ENCODE data around the gene SORBS2.

Gene SORBS2

GRCh38 chr4:185634066-185634652 lies 177.8 kb downstream of the SORBS2 start:
- peak in 1 of 2 donors; percentile 26 for DNase-seq
- Histone ChIP-seq H2AK5ac (ENCODE audit: low read length) (no peak overlapping the region), H4K8ac (ENCODE audit: low read depth, low read length) (no peak overlapping the region), H3K18ac (ENCODE audit: low read length) (no peak overlapping the region), H4K91ac (ENCODE audit: low read depth, low read length) (no peak overlapping the region), H3K4ac (ENCODE audit: low read depth, low read length) (no peak overlapping the region), H3K36me3 (ENCODE audit: control insufficient read depth in 1 of 2, insufficient read depth in 2 of 2, low read length in 2 of 2) (no peaks in the 10 kb centered on the region), H2AFZ (ENCODE audit: insufficient read depth, low read length, poor library complexity) (no peak overlapping the region), H3K23ac (ENCODE audit: low read length) (no peak overlapping the region), H2BK120ac (ENCODE audit: insufficient read depth, low read length, poor library complexity) (no peak overlapping the region), H3K14ac (ENCODE audit: low read length) (no peak overlapping the region), H3K4me1 (ENCODE audit: control insufficient read depth in 1 of 2, insufficient read depth in 2 of 2, low read length in 2 of 2) (no peaks in the 10 kb centered on the region), H3K9ac (ENCODE audit: low read length) (no peak overlapping the region), H3K4me2 (ENCODE audit: low read length) (no peak overlapping the region), H3K4me3 (ENCODE audit: low read depth, low read length) (no peak overlapping the region), H4K12ac (ENCODE audit: low read depth, low read length) (no peak overlapping the region), H3K27me3 (ENCODE audit: insufficient read depth, low read length) (no peaks in the 10 kb centered on the region), H3K79me1 (ENCODE audit: low read length) (no peaks in the 10 kb centered on the region), H3K79me2 (ENCODE audit: control insufficient read depth, insufficient read depth, low read length, poor library complexity) (no peaks in the 10 kb centered on the region), H3K27ac (ENCODE audit: low read depth, low read length) (no peak overlapping the region), H3K9me3 (ENCODE audit: insufficient read depth, low read depth, low read length) (peaks cover 1% of the 10 kb centered on the region), H2BK12ac (ENCODE audit: low read length) (no peak overlapping the region), H2BK5ac (ENCODE audit: low read depth, low read length, poor library complexity) (no peak overlapping the region)
- WGBS (ENCODE audit: extremely low coverage, insufficient coverage, insufficient read length) = no CpG with 5 or more reads among the region's 3 CpGs

GRCh38 chr4:185626798-185627197 lies 185.2 kb downstream of the SORBS2 start:
- no peaks in the 10 kb centered on the region for H3K79me1 ChIP-seq (ENCODE audit: low read length)
- no peak overlapping the region for H3K27ac ChIP-seq (ENCODE audit: low read depth, low read length)
- H3K27me3 ChIP-seq (ENCODE audit: insufficient read depth, low read length) = no peaks in the 10 kb centered on the region
- no peak overlapping the region for H4K8ac ChIP-seq (ENCODE audit: low read depth, low read length)
- no peaks in the 10 kb centered on the region for H3K79me2 ChIP-seq (ENCODE audit: control insufficient read depth, insufficient read depth, low read length, poor library complexity)
- no peak overlapping the region for H3K4me3 ChIP-seq (ENCODE audit: low read depth, low read length)
- no peak overlapping the region for H3K14ac ChIP-seq (ENCODE audit: low read length)
- H3K4ac ChIP-seq (ENCODE audit: low read depth, low read length) = no peak overlapping the region
- H2AFZ ChIP-seq (ENCODE audit: insufficient read depth, low read length, poor library complexity) = no peak overlapping the region
- H3K4me2 ChIP-seq (ENCODE audit: low read length) = no peak overlapping the region
- no peak overlapping the region for H3K9ac ChIP-seq (ENCODE audit: low read length)
- H3K18ac ChIP-seq (ENCODE audit: low read length) = no peak overlapping the region
- no peak overlapping the region for H2BK12ac ChIP-seq (ENCODE audit: low read length)
- no peak for DNase-seq
- H3K9me3 ChIP-seq (ENCODE audit: insufficient read depth, low read depth, low read length) = peaks cover 4% of the 10 kb centered on the region
- H3K36me3 ChIP-seq (ENCODE audit: control insufficient read depth in 1 of 2, insufficient read depth in 2 of 2, low read length in 2 of 2) = no peaks in the 10 kb centered on the region
- no peak overlapping the region for H2AK5ac ChIP-seq (ENCODE audit: low read length)
- no CpG with 5 or more reads among the region's 9 CpGs for WGBS (ENCODE audit: extremely low coverage, insufficient coverage, insufficient read length)
- H3K23ac ChIP-seq (ENCODE audit: low read length) = no peak overlapping the region
- no peak overlapping the region for H2BK120ac ChIP-seq (ENCODE audit: insufficient read depth, low read length, poor library complexity)
- no peaks in the 10 kb centered on the region for H3K4me1 ChIP-seq (ENCODE audit: control insufficient read depth in 1 of 2, insufficient read depth in 2 of 2, low read length in 2 of 2)
- no peak overlapping the region for H4K12ac ChIP-seq (ENCODE audit: low read depth, low read length)
- no peak overlapping the region for H4K91ac ChIP-seq (ENCODE audit: low read depth, low read length)
- H2BK5ac ChIP-seq (ENCODE audit: low read depth, low read length, poor library complexity) = no peak overlapping the region

GRCh38 chr4:185625503-185625902 lies 186.5 kb downstream of the SORBS2 start:
- Histone ChIP-seq H3K9ac (ENCODE audit: low read length) (no peak overlapping the region), H3K79me1 (ENCODE audit: low read length) (no peaks in the 10 kb centered on the region), H3K4me1 (ENCODE audit: control insufficient read depth in 1 of 2, insufficient read depth in 2 of 2, low read length in 2 of 2) (no peaks in the 10 kb centered on the region), H3K14ac (ENCODE audit: low read length) (no peak overlapping the region), H2BK5ac (ENCODE audit: low read depth, low read length, poor library complexity) (no peak overlapping the region), H3K18ac (ENCODE audit: low read length) (no peak overlapping the region), H4K12ac (ENCODE audit: low read depth, low read length) (no peak overlapping the region), H2BK120ac (ENCODE audit: insufficient read depth, low read length, poor library complexity) (no peak overlapping the region), H3K27me3 (ENCODE audit: insufficient read depth, low read length) (no peaks in the 10 kb centered on the region), H3K27ac (ENCODE audit: low read depth, low read length) (no peak overlapping the region), H2AFZ (ENCODE audit: insufficient read depth, low read length, poor library complexity) (no peak overlapping the region), H3K4me3 (ENCODE audit: low read depth, low read length) (no peak overlapping the region), H3K9me3 (ENCODE audit: insufficient read depth, low read depth, low read length) (peaks cover 4% of the 10 kb centered on the region), H3K36me3 (ENCODE audit: control insufficient read depth in 1 of 2, insufficient read depth in 2 of 2, low read length in 2 of 2) (no peaks in the 10 kb centered on the region), H2AK5ac (ENCODE audit: low read length) (no peak overlapping the region), H3K23ac (ENCODE audit: low read length) (peak overlapping the region; percentile 35), H4K8ac (ENCODE audit: low read depth, low read length) (no peak overlapping the region), H3K4ac (ENCODE audit: low read depth, low read length) (no peak overlapping the region), H2BK12ac (ENCODE audit: low read length) (no peak overlapping the region), H3K4me2 (ENCODE audit: low read length) (no peak overlapping the region), H4K91ac (ENCODE audit: low read depth, low read length) (no peak overlapping the region), H3K79me2 (ENCODE audit: control insufficient read depth, insufficient read depth, low read length, poor library complexity) (no peaks in the 10 kb centered on the region)
- no CpG with 5 or more reads among the region's 2 CpGs for WGBS (ENCODE audit: extremely low coverage, insufficient coverage, insufficient read length)
- DNase-seq = no peak

GRCh38 chr4:185624259-185624589 lies 187.8 kb downstream of the SORBS2 start:
- H3K4ac ChIP-seq (ENCODE audit: low read depth, low read length) = no peak overlapping the region
- H2BK12ac ChIP-seq (ENCODE audit: low read length) = no peak overlapping the region

More at GRCh38 chr4:185624259-185624589, 187.8 kb downstream of the SORBS2 start:
- H3K23ac ChIP-seq (ENCODE audit: low read length) = no peak overlapping the region
- DNase-seq = no peak
- H3K14ac ChIP-seq (ENCODE audit: low read length) = no peak overlapping the region
- H3K36me3 ChIP-seq (ENCODE audit: control insufficient read depth in 1 of 2, insufficient read depth in 2 of 2, low read length in 2 of 2) = no peaks in the 10 kb centered on the region
- H2BK120ac ChIP-seq (ENCODE audit: insufficient read depth, low read length, poor library complexity) = no peak overlapping the region
- H4K91ac ChIP-seq (ENCODE audit: low read depth, low read length) = no peak overlapping the region
- H2AK5ac ChIP-seq (ENCODE audit: low read length) = no peak overlapping the region
- H2BK5ac ChIP-seq (ENCODE audit: low read depth, low read length, poor library complexity) = no peak overlapping the region
- H3K4me2 ChIP-seq (ENCODE audit: low read length) = no peak overlapping the region
- no peak overlapping the region for H2AFZ ChIP-seq (ENCODE audit: insufficient read depth, low read length, poor library complexity)
- H3K4me1 ChIP-seq (ENCODE audit: control insufficient read depth in 1 of 2, insufficient read depth in 2 of 2, low read length in 2 of 2) = no peaks in the 10 kb centered on the region
- no peak overlapping the region for H4K8ac ChIP-seq (ENCODE audit: low read depth, low read length)
- no peak overlapping the region for H3K27ac ChIP-seq (ENCODE audit: low read depth, low read length)
- whole genome bisulfite sequencing (ENCODE audit: extremely low coverage, insufficient coverage, insufficient read length) = no CpG with 5 or more reads among the region's 10 CpGs
- H3K27me3 ChIP-seq (ENCODE audit: insufficient read depth, low read length) = no peaks in the 10 kb centered on the region
- H4K12ac ChIP-seq (ENCODE audit: low read depth, low read length) = no peak overlapping the region
- H3K79me2 ChIP-seq (ENCODE audit: control insufficient read depth, insufficient read depth, low read length, poor library complexity) = no peaks in the 10 kb centered on the region
- peaks cover 4% of the 10 kb centered on the region for H3K9me3 ChIP-seq (ENCODE audit: insufficient read depth, low read depth, low read length)
- no peak overlapping the region for H3K9ac ChIP-seq (ENCODE audit: low read length)
- H3K18ac ChIP-seq (ENCODE audit: low read length) = no peak overlapping the region
- H3K79me1 ChIP-seq (ENCODE audit: low read length) = no peaks in the 10 kb centered on the region
- no peak overlapping the region for H3K4me3 ChIP-seq (ENCODE audit: low read depth, low read length)

Data from trophoblast cell (in vitro differentiated cells and primary cell).